AG04450 (cell line): Measurements from ENCODE around the gene ERFE. TPM values are rescaled to one million over a fixed set of nuclear protein-coding genes. Genes with fewer than 3 reads are reported as not detected.
A peak's percentile ranks its signal among the peaks of the same experiment; 100 is the strongest.
"Not testable (repeated sequence)": the region's sequence is repeated elsewhere in the genome, so short reads cannot be mapped to it uniquely, and the experiment has no call there.

ENCODE experiments used
- CTCF ChIA-PET: fragments of 300-600, 350-600 bp; formaldehyde crosslinking; extraction: SDS; loops from one replicate; lab custom pipeline; 2022; ENCODE audit warnings: antibody characterized with exemption, inconsistent platforms; lab: Charles Lee
- POLR2A ChIA-PET: fragments of 350-600 bp; formaldehyde crosslinking; extraction: SDS; loops from one replicate; lab custom pipeline; 2021; ENCODE audit warnings: antibody characterized with exemption, inconsistent platforms; lab: Yijun Ruan, JAX
- DNase-seq: peaks from one replicate; pipeline ENCODE4 v3.0.0-alpha.2; 2011; ENCODE audit warnings: low read depth, low spot score
- H3K27ac ChIP-seq: one replicate; pipeline ENCODE4 v1.5.1; 2012; ENCODE audit warnings: low read depth, low read length, control low read depth
- H3K27me3 ChIP-seq: one replicate; pipeline ENCODE4 v1.6.0; 2012; ENCODE audit warnings: low read length; ENCODE audit not compliant: control insufficient read depth, insufficient read depth
- H3K4me3 ChIP-seq: 2 replicates; pipeline ENCODE4 v1.5.1; 2011; ENCODE audit warnings: mild to moderate bottlenecking, low read depth, low read length, control low read depth
- H3K9me3 ChIP-seq: 2 replicates; pipeline ENCODE4 v1.5.1; 2012; ENCODE audit warnings: low read length; ENCODE audit not compliant: control insufficient read depth, insufficient read depth
- polyA plus RNA-seq: library from polyadenylated mRNA; depleted of rRNA; stranded (reverse); fragments of >200 nt; gene quantifications from 2 replicates; pipeline ENCODE4 v1.2.3, GENCODE V29; 2011
- TF ChIP-seq, protein P1 (sequence below): IDR thresholded peaks from 2 replicates; pipeline ENCODE4 v1.5.1; 2011; ENCODE audit warnings: low read depth, low read length, control low read depth, inconsistent platforms

ERFE gene
- polyA plus RNA-seq, 1 experiment, result 2.4 TPM

DNA sequence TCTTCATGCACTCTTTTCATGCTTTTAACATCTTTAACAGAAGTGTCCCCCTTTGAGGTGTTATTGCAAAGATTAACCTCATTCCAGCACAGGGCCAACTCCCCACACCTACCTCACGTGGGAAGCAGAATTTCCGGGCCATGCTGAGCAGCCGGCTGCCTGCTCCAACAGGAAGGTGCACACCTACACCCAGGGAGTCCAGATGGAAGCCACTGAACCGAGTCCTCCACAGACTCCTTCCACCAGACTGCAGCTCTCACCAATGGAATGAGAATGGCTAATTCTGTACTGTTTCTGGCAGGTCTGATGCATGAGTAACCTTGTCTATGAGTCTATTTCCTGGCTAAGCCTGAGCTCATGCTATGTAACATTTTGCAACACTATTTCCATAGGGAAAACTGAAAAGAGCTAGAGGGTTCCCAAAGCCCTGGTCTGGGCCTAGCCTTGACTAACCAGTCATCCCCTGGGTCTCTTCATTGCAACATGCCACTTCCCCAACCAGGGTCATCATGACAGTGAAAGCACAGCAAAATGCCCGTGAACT is 11.0 kb downstream of the ERFE start:
- CTCF ChIA-PET, result interaction anchor here (0.6 to 1.5 kb wide), 3 partner anchors 42 to 246 kb away, joined by 3 to 5 read pairs (median 4); no protein-coding TSS in a partner anchor
- peak overlapping the region; percentile 28 for H3K4me3 ChIP-seq

DNA sequence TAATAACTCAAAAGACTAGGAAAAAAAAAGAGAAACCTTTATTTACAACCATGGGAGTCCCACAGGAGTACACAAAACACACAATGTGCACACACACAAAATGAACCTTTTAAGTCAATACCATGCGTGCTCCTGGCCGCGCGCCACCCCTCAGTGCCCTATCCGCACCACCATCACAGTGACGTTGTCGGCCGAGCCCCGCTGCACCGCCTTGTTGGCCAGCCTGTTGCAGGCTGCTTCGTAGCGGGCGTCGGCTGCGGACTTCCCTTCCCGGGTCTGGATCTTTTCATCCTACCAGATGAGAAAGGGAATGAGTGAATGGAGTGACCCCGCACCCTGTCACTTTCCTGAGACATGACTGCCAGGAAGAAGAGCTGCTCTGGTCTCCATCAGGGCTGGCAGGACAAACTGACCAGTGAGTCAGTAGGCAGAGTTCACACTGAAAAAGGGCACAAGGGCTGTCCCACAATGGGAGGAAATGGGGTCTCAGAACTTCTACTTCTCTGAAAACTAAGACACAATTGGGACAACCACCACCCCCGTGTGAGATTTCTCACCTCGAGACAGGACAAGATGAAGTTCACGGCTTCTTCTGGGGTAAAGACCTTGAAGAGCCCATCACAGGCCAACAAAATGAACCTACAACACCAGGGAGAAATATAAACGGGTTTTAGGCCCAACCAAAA is 11.8 kb downstream of the ERFE start:
- H3K27ac ChIP-seq, result peak overlapping the region; percentile 100
- no peak for DNase-seq
- POLR2A ChIA-PET, result interaction anchor here (0.6 to 1.5 kb wide), 8 partner anchors 12 to 110 kb away, joined by 3 to 14 read pairs (median 5); partner anchors contain the start of genes ERFE, HES6, ILKAP and SCLY
- no peaks in the 10 kb centered on the region for H3K27me3 ChIP-seq
- no peak overlapping the region for H3K4me3 ChIP-seq
- TF ChIP-seq, protein P1, sequence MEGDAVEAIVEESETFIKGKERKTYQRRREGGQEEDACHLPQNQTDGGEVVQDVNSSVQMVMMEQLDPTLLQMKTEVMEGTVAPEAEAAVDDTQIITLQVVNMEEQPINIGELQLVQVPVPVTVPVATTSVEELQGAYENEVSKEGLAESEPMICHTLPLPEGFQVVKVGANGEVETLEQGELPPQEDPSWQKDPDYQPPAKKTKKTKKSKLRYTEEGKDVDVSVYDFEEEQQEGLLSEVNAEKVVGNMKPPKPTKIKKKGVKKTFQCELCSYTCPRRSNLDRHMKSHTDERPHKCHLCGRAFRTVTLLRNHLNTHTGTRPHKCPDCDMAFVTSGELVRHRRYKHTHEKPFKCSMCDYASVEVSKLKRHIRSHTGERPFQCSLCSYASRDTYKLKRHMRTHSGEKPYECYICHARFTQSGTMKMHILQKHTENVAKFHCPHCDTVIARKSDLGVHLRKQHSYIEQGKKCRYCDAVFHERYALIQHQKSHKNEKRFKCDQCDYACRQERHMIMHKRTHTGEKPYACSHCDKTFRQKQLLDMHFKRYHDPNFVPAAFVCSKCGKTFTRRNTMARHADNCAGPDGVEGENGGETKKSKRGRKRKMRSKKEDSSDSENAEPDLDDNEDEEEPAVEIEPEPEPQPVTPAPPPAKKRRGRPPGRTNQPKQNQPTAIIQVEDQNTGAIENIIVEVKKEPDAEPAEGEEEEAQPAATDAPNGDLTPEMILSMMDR, result no peak
- H3K9me3 ChIP-seq, result no peaks in the 10 kb centered on the region; the same call in 1 of the 2 replicates
- CTCF ChIA-PET, result interaction anchor here (0.7 to 1.5 kb wide), 4 partner anchors 43 to 93 kb away, joined by 3 to 5 read pairs (median 4); no protein-coding TSS in a partner anchor

More for the DNA sequence above, 11.0 kb downstream of the ERFE start:
- DNase-seq, result peak; percentile 88
- POLR2A ChIA-PET, result interaction anchor here (0.6 to 1.5 kb wide), 13 partner anchors 9 to 295 kb away, joined by 3 to 14 read pairs (median 4); partner anchors contain the start of genes ERFE, HES6, ILKAP and SCLY
- Histone ChIP-seq H3K9me3 (no peaks in the 10 kb centered on the region; the same call in 1 of the 2 replicates), H3K27me3 (no peaks in the 10 kb centered on the region), H3K27ac (peak overlapping the region; percentile 100)
- TF ChIP-seq, protein P1, result no peak

DNA sequence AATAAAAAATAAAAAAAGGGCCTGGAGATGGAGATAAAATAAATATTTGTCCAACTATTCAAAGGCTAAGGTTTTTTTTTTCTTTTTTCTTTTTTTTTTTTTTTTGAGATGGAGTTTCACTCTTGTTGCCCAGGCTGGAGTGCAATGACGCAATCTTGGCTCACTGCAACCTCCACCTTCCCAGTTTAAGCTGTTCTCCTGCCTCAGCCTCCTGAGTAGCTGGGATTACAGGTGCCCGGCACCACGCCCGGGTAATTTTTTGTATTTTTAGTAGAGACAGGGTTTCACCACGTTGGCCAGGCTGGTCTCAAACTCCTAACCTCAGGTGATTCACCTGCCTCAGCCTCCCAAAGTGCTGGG is 12.3 kb downstream of the ERFE start:
- POLR2A ChIA-PET, H3K4me3 ChIP-seq, H3K27me3 ChIP-seq, H3K9me3 ChIP-seq, DNase-seq: not testable (repeated sequence)
- CTCF ChIA-PET, result interaction anchor here (0.7 to 1.1 kb wide), 2 partner anchors 81 to 92 kb away, joined by 3 read pairs; no protein-coding TSS in a partner anchor
- H3K27ac ChIP-seq, result peak overlapping the region; percentile 100

DNA sequence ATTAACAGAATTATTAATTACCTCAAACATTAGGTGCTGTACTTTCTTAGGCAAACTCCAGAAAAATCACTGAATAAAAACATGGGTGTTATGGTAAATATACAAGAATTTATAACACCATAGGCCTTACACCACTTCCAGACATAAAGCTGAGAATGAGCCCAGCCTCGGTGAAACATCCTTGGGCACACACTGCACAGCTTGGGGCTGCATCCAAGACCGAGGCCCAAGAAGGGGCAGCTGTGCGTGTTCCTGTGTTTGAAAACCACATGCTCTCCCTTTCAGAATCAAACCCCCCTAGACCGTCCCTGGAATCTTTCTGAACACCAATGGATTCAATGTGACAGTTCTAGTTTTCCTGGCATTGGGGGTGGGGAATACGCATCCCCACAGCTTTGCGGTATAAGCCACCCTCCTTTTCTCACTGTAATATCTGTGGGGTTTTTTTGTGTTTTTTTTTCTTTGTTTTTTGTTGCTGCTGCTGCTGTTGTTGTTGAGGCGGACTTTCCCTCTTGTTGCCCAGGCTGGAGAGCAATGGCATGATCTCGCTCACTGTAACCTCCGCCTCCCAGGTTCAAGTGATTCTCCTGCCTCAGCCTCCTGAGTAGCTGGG is 12.9 kb downstream of the ERFE start:
- Histone ChIP-seq H3K4me3 (no peak overlapping the region), H3K27me3 (no peaks in the 10 kb centered on the region), H3K9me3 (no peaks in the 10 kb centered on the region; the same call in 1 of the 2 replicates), H3K27ac (peak overlapping the region; percentile 70)
- TF ChIP-seq, protein P1, result no peak
- ChIA-PET POLR2A (no interaction called here), CTCF (interaction anchor here (0.6 to 1.1 kb wide), 2 partner anchors 62 to 92 kb away, joined by 3 read pairs; no protein-coding TSS in a partner anchor)
- no peak for DNase-seq

DNA sequence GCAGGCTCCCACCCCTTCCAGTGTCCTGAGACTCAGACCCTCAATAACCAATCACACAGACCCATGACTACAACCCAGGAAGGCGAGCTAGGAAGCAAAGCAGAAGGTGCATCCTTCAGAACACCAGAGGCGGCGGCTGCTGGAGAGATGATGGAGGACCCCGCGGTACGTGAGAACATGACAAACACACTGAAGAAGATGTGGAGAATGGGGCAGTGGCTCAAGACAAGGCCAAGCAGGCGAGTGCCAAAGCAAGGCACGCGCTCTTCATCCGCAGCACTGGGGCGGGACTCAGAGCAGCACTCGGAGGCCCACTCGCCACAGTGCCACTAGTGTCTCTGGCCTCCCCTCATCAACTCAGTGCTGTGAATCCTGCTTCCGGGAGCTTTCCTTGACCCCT is 13.7 kb downstream of the ERFE start:
- ChIA-PET POLR2A (no interaction called here), CTCF (no interaction called here)
- H3K27me3 ChIP-seq, result no peaks in the 10 kb centered on the region
- peak overlapping the region; percentile 70 for H3K27ac ChIP-seq
- DNase-seq, result no peak
- H3K9me3 ChIP-seq, result no peaks in the 10 kb centered on the region; the same call in 1 of the 2 replicates
- H3K4me3 ChIP-seq, result no peak overlapping the region
- TF ChIP-seq, protein P1, result no peak
